Calu3 (cell line): Measurements from ENCODE around the gene CXCR2. TPM values are rescaled to one million over a fixed set of nuclear protein-coding genes. Genes with fewer than 3 reads are reported as not detected.

Experiments used
- BruUV-seq: library from RNA; stranded (reverse); fragments of 400-500 nt; replicated peaks from 2 replicates; lab custom pipeline; 2021; lab: Mats Ljungman, UMichigan
- CTCF ChIA-PET: fragments of 300-600 bp; sonication (Branson Sonifier 250); formaldehyde crosslinking; loops from one replicate; lab custom pipeline; 2022; ENCODE audit warnings: antibody characterized with exemption; lab: Charles Lee
- DNase-seq: peaks from one replicate; pipeline ENCODE4 v3.0.0; 2022
- H3K27ac Mint-ChIP-seq: one replicate; pipeline ENCODE4 v1.8.0; 2022; ENCODE audit warnings: mixed read lengths; ENCODE audit not compliant: unreplicated experiment
- H3K27me3 Mint-ChIP-seq: one replicate; pipeline ENCODE4 v1.8.0; 2022; ENCODE audit warnings: mixed read lengths; ENCODE audit not compliant: unreplicated experiment
- H3K36me3 Mint-ChIP-seq: one replicate; pipeline ENCODE4 v1.8.0; 2022; ENCODE audit warnings: mild to moderate bottlenecking, moderate library complexity, mixed read lengths; ENCODE audit not compliant: insufficient read depth, unreplicated experiment
- H3K4me1 Mint-ChIP-seq: one replicate; pipeline ENCODE4 v1.8.0; 2022; ENCODE audit warnings: mild to moderate bottlenecking, low read depth, mixed read lengths; ENCODE audit not compliant: unreplicated experiment
- H3K4me3 Mint-ChIP-seq: one replicate; pipeline ENCODE4 v1.8.0; 2022; ENCODE audit warnings: mild to moderate bottlenecking, low read depth, moderate library complexity, mixed read lengths; ENCODE audit not compliant: unreplicated experiment
- H3K9me3 Mint-ChIP-seq: one replicate; pipeline ENCODE4 v1.8.0; 2022; ENCODE audit warnings: low read depth, mixed read lengths; ENCODE audit not compliant: unreplicated experiment
- CTCF ChIP-seq: fragments of 200-600 bp; IDR thresholded peaks from one replicate; pipeline ENCODE4 v1.8.0; 2022; ENCODE audit warnings: antibody characterized with exemption; ENCODE audit not compliant: unreplicated experiment
- intact Hi-C: fragments of 100-400 bp; cut with micrococcal nuclease; formaldehyde crosslinking; loops from one replicate; pipeline ENCODE4 v1.10.0; 2022; ENCODE audit not compliant: unreplicated experiment
- total RNA-seq: library from RNA; stranded (reverse); gene quantifications from 2 replicates; pipeline ENCODE4 v1.2.3, GENCODE V29; 2022

CXCR2 gene
- total RNA-seq, 1 experiment from 2014 or later = not detected

DNA sequence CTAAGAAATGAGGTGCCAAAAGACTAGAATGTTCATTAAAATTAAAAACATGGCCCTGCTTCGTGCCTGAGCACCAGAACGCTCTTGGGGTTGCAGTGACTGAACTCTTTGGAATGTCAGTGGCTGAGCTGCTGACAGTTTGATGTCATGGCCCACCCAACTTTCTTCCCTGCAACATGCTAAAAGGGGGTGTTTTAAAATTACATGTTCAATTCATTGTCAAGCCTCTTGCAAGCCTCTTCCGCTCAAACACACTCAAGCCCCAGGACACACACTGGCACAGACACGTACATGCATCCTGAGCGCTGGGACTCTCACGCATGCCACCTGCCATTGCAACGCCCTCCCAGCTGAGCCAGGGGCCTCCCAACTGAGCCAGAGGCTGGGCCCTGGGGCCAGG is 44.1 kb upstream of the CXCR2 start:
- Mint-ChIP-seq H3K4me3 (no peak overlapping the region), H3K36me3 (no peaks in the 10 kb centered on the region), H3K27ac (no peak overlapping the region), H3K4me1 (no peaks in the 10 kb centered on the region), H3K27me3 (peaks cover 64% of the 10 kb centered on the region), H3K9me3 (peaks cover 10% of the 10 kb centered on the region)
- CTCF ChIA-PET = no interaction called here
- no peak for TF ChIP-seq CTCF
- no TSS peak for BruUV-seq
- intact Hi-C loops = no loop called here
- no peak for DNase-seq

GRCh38 chr2:218082586-218083351 is 43.1 kb upstream of the CXCR2 start:
- no peak for TF ChIP-seq CTCF
- no peak for DNase-seq
- Mint-ChIP-seq H3K36me3 (no peaks in the 10 kb centered on the region), H3K27ac (no peak overlapping the region), H3K4me1 (no peaks in the 10 kb centered on the region), H3K27me3 (peaks cover 61% of the 10 kb centered on the region), H3K9me3 (peaks cover 10% of the 10 kb centered on the region), H3K4me3 (no peak overlapping the region)
- CTCF ChIA-PET = no interaction called here
- BruUV-seq = no TSS peak
- intact Hi-C loops = no loop called here

- no TSS peak for BruUV-seq
- CTCF ChIA-PET = no interaction called here
Observed at GRCh38 chr2:218083352-218083676, 42.5 kb upstream of the CXCR2 start.

DNA sequence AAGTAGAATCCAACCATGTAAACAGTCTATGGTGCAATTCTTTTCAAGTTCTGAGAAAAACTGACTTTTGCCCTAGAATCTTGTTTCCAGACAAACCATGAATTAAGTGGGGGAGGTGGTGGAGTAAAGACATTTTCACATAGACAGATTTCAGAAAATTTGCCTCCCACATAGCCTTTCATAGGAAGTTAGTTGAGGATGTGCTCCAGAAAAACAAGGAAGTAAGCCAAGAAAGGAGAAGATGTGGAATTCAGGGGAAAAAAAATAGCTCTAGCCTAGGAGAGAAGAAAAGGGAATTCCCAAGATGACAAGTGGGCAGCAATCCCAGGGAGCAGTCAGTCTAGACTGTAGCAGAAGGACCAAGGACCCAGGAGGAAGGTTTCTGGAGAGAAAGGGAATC is 39.4 kb upstream of the CXCR2 start:
- BruUV-seq = no TSS peak
- intact Hi-C loops = no loop called here
- Mint-ChIP-seq H3K4me3 (no peak overlapping the region), H3K27ac (no peak overlapping the region), H3K4me1 (no peaks in the 10 kb centered on the region), H3K9me3 (peaks cover 13% of the 10 kb centered on the region), H3K27me3 (peaks cover 62% of the 10 kb centered on the region), H3K36me3 (no peaks in the 10 kb centered on the region)
- no peak for DNase-seq
- no peak for TF ChIP-seq CTCF
- CTCF ChIA-PET = no interaction called here

More at GRCh38 chr2:218083352-218083676, 42.5 kb upstream of the CXCR2 start:
- DNase-seq = no peak
- H3K4me1 Mint-ChIP-seq = no peaks in the 10 kb centered on the region
- no peak overlapping the region for H3K4me3 Mint-ChIP-seq
- H3K27me3 Mint-ChIP-seq = peaks cover 64% of the 10 kb centered on the region
- peaks cover 10% of the 10 kb centered on the region for H3K9me3 Mint-ChIP-seq
- no peak for TF ChIP-seq CTCF
- H3K36me3 Mint-ChIP-seq = no peaks in the 10 kb centered on the region
- H3K27ac Mint-ChIP-seq = no peak overlapping the region
- intact Hi-C loops = no loop called here
